Esophagus squamous epithelium (tissue), 4 donors: ENCODE measurements around the gene TSPAN31.

Experiments
- POLR2A ChIP-seq, 4 donors: fragments of 450-650 bp; IDR thresholded peaks; one replicate each; pipeline ENCODE4 v1.6.1; 2017; ENCODE audit warnings: antibody characterized with exemption in 4 of 4, mild to moderate bottlenecking in 4 of 4, moderate library complexity in 3 of 4
- TF ChIP-seq, protein P1 (sequence below), 6 experiments: fragments of 450-650 bp in 4 of 6; fragments of 200-600 bp in 2 of 6; sonication (generic) in 2 of 6; IDR thresholded peaks; one replicate each; pipeline ENCODE4 v1.5.1; 2016 to 2019; ENCODE audit warnings: antibody characterized with exemption in 6 of 6, mild to moderate bottlenecking in 4 of 6, moderate library complexity in 4 of 6

- TF ChIP-seq, protein P1, sequence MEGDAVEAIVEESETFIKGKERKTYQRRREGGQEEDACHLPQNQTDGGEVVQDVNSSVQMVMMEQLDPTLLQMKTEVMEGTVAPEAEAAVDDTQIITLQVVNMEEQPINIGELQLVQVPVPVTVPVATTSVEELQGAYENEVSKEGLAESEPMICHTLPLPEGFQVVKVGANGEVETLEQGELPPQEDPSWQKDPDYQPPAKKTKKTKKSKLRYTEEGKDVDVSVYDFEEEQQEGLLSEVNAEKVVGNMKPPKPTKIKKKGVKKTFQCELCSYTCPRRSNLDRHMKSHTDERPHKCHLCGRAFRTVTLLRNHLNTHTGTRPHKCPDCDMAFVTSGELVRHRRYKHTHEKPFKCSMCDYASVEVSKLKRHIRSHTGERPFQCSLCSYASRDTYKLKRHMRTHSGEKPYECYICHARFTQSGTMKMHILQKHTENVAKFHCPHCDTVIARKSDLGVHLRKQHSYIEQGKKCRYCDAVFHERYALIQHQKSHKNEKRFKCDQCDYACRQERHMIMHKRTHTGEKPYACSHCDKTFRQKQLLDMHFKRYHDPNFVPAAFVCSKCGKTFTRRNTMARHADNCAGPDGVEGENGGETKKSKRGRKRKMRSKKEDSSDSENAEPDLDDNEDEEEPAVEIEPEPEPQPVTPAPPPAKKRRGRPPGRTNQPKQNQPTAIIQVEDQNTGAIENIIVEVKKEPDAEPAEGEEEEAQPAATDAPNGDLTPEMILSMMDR (IDR thresholded peaks at IDR 0.05) = no peak
- no peak for TF ChIP-seq POLR2A (IDR thresholded peaks at IDR 0.05)
Observed at GRCh38 chr12:57779736-57780135, 34.9 kb downstream of the TSPAN31 start.
